HG03135 (cell line): ENCODE measurements around the gene TMPRSS3.

Experiments
- ATAC-seq: cut with Tn5 transposase; IDR thresholded peaks from one replicate; pipeline ENCODE4 v1.9.1; 2021; ENCODE audit warnings: mild to moderate bottlenecking, moderate library complexity; ENCODE audit not compliant: unreplicated experiment

TMPRSS3 gene

GRCh38 chr21:42395905-42396651, at the start of gene TMPRSS3:
Gene TMPRSS3, minus strand, starts transcription at chr21:42396052. Its CDS starts 635 bp downstream, at chr21:42395417.
- no peak for ATAC-seq

- no peak for ATAC-seq
Measured at GRCh38 chr21:42445311-42445710, 49.5 kb upstream of the TMPRSS3 start.

DNA sequence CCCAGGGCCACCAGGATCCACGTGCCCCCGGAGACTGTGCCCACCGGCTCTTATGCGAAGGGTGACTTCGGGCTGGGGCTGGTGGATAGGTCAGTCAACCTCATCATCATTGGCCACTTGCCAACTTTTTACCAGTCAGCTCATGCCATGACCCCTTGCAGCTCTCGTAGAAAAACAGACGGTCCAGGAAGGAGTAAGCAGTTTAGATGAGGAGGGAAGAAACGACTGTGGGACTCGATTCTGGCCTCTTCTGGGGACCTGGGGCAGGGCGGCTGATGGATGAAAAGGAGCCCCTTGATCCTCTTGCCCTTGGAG, 48.9 kb upstream of the TMPRSS3 start:
- no peak for ATAC-seq

GRCh38 chr21:42443876-42444744, 48.3 kb upstream of the TMPRSS3 start:
- ATAC-seq = no peak

DNA sequence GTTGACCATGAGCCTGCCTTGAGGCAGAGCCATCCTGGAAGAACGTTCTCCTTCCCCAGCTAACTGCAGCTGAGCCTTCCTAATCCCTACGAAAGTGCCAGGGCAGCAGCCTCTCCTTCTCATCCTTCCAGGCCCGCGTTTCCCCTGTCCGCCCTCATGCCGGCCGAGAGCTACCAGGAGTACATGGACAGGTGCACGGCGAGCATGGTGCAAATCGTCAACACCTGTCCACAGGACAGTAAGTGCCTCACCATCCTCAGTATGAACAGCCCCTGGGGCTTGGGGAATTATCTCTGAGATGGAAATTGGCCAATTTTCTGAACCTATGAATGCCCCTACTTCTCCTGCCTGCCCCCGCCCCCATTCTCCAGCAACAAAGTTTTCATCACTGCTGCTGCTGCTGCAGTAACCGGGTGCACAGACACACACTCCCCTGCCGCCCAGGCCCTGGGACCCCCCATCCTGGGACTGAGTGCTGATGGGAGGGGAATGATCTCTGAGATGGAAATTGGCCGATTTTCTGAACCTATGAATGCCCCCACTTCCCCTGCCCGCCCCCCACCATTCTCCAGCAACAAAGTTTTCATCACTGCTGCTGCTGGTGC, 47.4 kb upstream of the TMPRSS3 start:
- no peak for ATAC-seq

GRCh38 chr21:42441963-42442362, 46.1 kb upstream of the TMPRSS3 start:
- no peak for ATAC-seq

- ATAC-seq = no peak
Measured at GRCh38 chr21:42440187-42440792, 44.4 kb upstream of the TMPRSS3 start.

GRCh38 chr21:42439284-42440186, 43.7 kb upstream of the TMPRSS3 start:
- ATAC-seq = no peak

DNA sequence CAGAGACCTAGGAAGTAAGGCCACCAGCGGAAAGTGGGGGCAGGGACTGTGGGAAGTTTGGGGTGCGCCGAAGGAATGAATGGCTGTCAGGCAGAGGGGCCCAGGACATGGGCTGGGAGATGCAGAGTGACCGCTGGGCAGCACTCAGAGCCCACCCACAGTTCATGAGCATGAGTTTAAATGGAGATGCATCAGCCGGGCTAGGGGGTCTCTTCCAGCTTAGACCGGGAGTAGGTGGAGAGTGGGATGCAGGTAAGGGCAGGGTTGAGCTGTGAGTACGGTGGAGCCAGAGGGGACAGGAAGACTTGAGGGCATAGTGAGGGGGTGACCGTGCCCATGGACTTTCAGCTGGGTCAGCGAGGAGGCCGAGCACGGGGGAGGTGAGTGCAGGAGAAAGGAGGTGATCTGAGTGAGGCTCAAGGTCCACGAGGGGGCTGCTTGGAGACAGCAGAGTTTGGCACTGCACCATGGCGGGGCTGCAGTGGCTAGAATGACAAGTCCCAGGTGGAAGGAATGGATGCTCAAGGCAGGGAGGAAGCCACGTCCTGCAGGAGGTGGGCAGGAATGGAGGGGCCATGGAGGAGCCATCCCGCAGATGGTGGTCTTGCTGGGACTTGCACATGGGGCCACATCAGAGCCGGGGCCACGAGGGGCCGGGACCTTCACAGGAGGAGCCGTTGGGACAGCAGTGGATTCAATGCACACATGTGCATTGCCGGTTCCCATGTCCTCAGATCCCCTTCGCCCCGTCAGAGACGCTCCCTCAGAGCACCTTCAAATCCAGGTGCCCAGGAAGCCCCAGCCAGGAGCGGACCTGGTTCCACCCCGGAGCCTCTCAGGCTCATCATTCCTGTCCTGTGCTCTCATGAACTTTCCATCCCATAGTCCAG, 42.7 kb upstream of the TMPRSS3 start:
- ATAC-seq = no peak

DNA sequence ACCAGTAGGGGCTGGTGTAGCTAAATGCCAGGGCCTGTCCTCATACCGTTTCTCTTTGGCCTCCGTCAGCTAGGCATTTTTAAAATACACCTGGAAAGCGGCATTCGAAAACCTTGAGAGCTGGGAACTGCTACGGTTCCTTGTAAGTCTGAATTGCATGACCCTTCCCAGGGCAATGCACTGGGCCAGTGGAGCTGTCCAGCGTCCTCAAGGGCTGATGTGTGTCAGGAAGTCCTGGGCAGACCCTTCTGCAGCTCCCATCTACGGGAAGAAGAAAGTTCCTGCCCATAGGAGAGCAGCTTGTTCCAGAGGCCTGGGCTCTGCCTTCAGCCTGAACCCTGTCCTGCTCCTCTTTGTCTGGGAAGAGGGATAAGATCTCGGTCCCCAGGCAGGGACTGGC, 41.9 kb upstream of the TMPRSS3 start:
- no peak for ATAC-seq

DNA sequence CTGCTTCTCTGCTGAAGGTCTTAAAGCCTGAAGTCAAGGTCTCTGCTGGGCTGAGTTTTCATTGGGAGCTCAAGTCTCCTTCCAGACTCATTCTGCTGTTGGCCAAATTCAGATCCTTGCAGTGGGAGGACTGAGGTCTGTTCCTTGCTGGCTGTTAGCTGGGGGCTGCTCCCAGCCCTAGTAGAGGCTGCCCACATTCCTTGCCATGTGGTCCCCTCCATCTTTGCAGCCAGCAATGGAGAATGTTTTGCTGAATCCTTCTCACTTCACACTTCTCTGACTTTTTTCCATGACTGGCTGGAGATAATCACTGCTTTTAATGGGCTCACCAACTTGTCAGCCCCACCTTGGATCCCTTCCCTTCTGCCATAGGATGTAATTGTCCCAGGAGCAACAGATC, 41.1 kb upstream of the TMPRSS3 start:
- no peak for ATAC-seq

GRCh38 chr21:42435833-42436232, 40.0 kb upstream of the TMPRSS3 start:
- no peak for ATAC-seq

GRCh38 chr21:42435401-42435800, 39.5 kb upstream of the TMPRSS3 start:
- ATAC-seq = no peak

GRCh38 chr21:42434884-42435283, 39.0 kb upstream of the TMPRSS3 start:
- ATAC-seq = no peak

GRCh38 chr21:42433946-42434551, 38.2 kb upstream of the TMPRSS3 start:
- ATAC-seq = no peak

- no peak for ATAC-seq
Measured at GRCh38 chr21:42432695-42433094, 36.8 kb upstream of the TMPRSS3 start.

GRCh38 chr21:42431196-42431595, 35.3 kb upstream of the TMPRSS3 start:
- no peak for ATAC-seq

GRCh38 chr21:42430521-42430920, 34.7 kb upstream of the TMPRSS3 start:
- no peak for ATAC-seq

DNA sequence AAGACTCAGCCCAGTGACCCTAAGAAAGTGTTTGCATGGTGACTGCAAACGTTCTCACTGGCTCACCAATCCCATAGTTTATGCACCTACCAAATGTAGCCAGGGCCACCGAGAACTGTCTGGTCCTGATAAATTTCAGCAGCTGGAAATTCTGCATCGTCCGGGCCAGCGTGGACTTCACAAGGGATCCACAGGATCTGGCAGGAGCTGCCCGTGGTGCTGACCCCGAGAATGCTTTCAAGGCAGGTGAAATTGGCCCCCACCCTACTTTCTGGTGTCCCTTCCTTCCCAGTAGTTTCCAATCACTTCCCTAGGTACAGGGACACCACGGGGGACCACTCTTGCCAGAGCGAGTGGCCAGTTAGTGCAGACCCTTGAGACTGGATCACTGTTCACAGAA, 34.0 kb upstream of the TMPRSS3 start:
- no peak for ATAC-seq
